Common myeloid progenitor, CD34-positive (primary cell): Measurements from ENCODE around the gene PCNT.

Source experiments
- CTCF ChIA-PET: fragments of 350-600 bp; sonication (Branson Sonifier 250); formaldehyde crosslinking; loops from one replicate; lab custom pipeline; 2021; ENCODE audit warnings: antibody characterized with exemption; lab: Charles Lee
- POLR2A ChIA-PET: fragments of 350-600 bp; sonication (Branson Sonifier 250); formaldehyde crosslinking; loops from one replicate; lab custom pipeline; 2021; ENCODE audit warnings: antibody characterized with exemption; lab: Charles Lee
- DNase-seq, 3 donors: peaks; one replicate each; pipeline versions ENCODE4 v3.0.0 to v3.0.0-alpha.2; 2013
- H3K27ac ChIP-seq, 2 experiments: 1 replicate in 1 of 2; 2 replicates in 1 of 2; pipeline ENCODE4 v1.7.0; 2013; ENCODE audit warnings: inconsistent platforms in 2 of 2, low read length in 2 of 2, mild to moderate bottlenecking in 2 of 2, low read depth in 1 of 2, moderate library complexity in 1 of 2; ENCODE audit not compliant: severe bottlenecking in 2 of 2, insufficient read depth in 1 of 2, poor library complexity in 1 of 2
- H3K27me3 ChIP-seq, 5 experiments: replicated peaks in 2 of 5; 1 replicate in 3 of 5; 2 replicates in 2 of 5; pipeline versions ENCODE4 v1.6.1 to v1.7.0; 2013; ENCODE audit warnings: low read length in 4 of 5, mild to moderate bottlenecking in 2 of 5, moderate library complexity in 2 of 5, inconsistent platforms in 1 of 5; ENCODE audit not compliant: insufficient read depth in 5 of 5, control insufficient read depth in 4 of 5
- H3K36me3 ChIP-seq, 4 experiments: 1 replicate in 2 of 4; 2 replicates in 2 of 4; pipeline versions ENCODE4 v1.6.1 to v1.7.0; 2013; ENCODE audit warnings: low read length in 3 of 4, control low read depth in 1 of 4, mild to moderate bottlenecking in 1 of 4; ENCODE audit not compliant: control insufficient read depth in 4 of 4, insufficient read depth in 4 of 4
- H3K4me1 ChIP-seq, 4 experiments: 1 replicate in 3 of 4; 2 replicates in 1 of 4; pipeline versions ENCODE4 v1.6.1 to v1.7.1; 2013; ENCODE audit warnings: low read length in 3 of 4, mild to moderate bottlenecking in 3 of 4, control low read depth in 1 of 4, inconsistent platforms in 1 of 4, moderate library complexity in 1 of 4; ENCODE audit not compliant: control insufficient read depth in 4 of 4, insufficient read depth in 4 of 4; ENCODE audit errors: control extremely low read depth in 1 of 4
- H3K4me3 ChIP-seq, 7 experiments: 1 replicate in 4 of 7; 2 replicates in 3 of 7; pipeline versions ENCODE4 v1.5.1 to v1.7.0; 2013; ENCODE audit warnings: mild to moderate bottlenecking in 7 of 7, low read length in 6 of 7, moderate library complexity in 6 of 7, inconsistent platforms in 2 of 7, low read depth in 2 of 7, control low read depth in 1 of 7; ENCODE audit not compliant: insufficient read depth in 4 of 7, control insufficient read depth in 1 of 7; ENCODE audit errors: extremely low read depth in 1 of 7
- H3K9me3 ChIP-seq, 5 experiments: 1 replicate in 4 of 5; 2 replicates in 1 of 5; pipeline versions ENCODE4 v1.6.1 to v1.7.1; 2013; ENCODE audit warnings: low read length in 4 of 5, mild to moderate bottlenecking in 2 of 5, inconsistent platforms in 1 of 5, low read depth in 1 of 5, moderate library complexity in 1 of 5; ENCODE audit not compliant: control insufficient read depth in 4 of 5, insufficient read depth in 2 of 5; ENCODE audit errors: control extremely low read depth in 1 of 5
- WGBS: methylation state at CpG from one replicate; pipeline ENCODE4 v1.1.5; 2013; ENCODE audit not compliant: insufficient coverage; 5-methylcytosine and 5-hydroxymethylcytosine counted together

The PCNT gene

GRCh38 chr21:46471514-46471913 is 147.6 kb downstream of the PCNT start:
- H3K27me3 ChIP-seq, result no peaks in the 10 kb centered on the region
- peaks cover 10 to 34% (median 23%) of the 10 kb centered on the region in 4 experiments for H3K4me1 ChIP-seq
- no peak for DNase-seq
- no peaks in the 10 kb centered on the region for H3K9me3 ChIP-seq
- ChIA-PET CTCF (interaction anchor here (1.1 to 1.2 kb wide), 3 partner anchors 12 to 46 kb away, joined by 3 to 4 read pairs (median 4); partner anchors contain the start of gene DIP2A), POLR2A (no interaction called here)
- H3K4me3 ChIP-seq, result peak overlapping the region in 1 of 7 experiments; percentile 9
- WGBS, result 100% methylated on average over 1 of the region's 1 CpG
- H3K36me3 ChIP-seq, result peaks cover 2 to 8% (median 4%) of the 10 kb centered on the region in 4 experiments
- no peak overlapping the region for H3K27ac ChIP-seq

- H3K27me3 ChIP-seq, result no peaks in the 10 kb centered on the region
- ChIA-PET CTCF (interaction anchor here (1.0 to 1.2 kb wide), 4 partner anchors 13 to 167 kb away, joined by 3 to 4 read pairs (median 4); partner anchors contain the start of gene DIP2A), POLR2A (interaction anchor here (1.2 kb wide), 1 partner anchor 14 kb away, joined by 5 read pairs; the partner anchor contains the start of gene DIP2A)
- H3K4me1 ChIP-seq, result peaks cover 10 to 34% (median 23%) of the 10 kb centered on the region in 4 experiments
- 50% methylated on average over 6 of the region's 6 CpGs for WGBS
- peak; percentile 29 to 68 (median 57) for DNase-seq
- H3K36me3 ChIP-seq, result peaks cover 2 to 10% (median 7%) of the 10 kb centered on the region in 4 experiments
- no peak overlapping the region for H3K27ac ChIP-seq
- H3K4me3 ChIP-seq, result peak overlapping the region in 1 of 7 experiments; percentile 47
- no peaks in the 10 kb centered on the region for H3K9me3 ChIP-seq
Measured at GRCh38 chr21:46472246-46472645, 148.3 kb downstream of the PCNT start.

DNA sequence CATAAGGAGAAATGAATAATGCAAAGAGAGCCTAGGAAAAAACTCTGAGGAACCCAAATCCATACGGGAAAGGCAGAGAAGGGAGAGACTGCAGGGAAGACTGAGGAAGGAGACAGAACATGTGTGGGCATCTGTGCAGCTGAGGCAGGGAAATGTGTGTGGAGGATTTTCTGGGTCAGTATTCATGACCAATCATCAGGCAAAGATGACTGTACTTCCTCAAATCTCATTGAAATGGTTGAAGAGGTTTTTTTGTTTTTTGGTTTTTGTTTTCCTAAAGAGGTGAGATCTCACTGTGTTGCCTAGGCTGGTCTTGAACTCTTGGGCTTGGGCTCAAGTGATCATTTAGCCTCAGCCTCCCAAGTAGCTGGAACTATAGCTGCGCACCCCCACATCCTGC is 150.4 kb downstream of the PCNT start:
- POLR2A ChIA-PET, result interaction anchor here (0.6 kb wide), 1 partner anchor 9 kb away, joined by 3 read pairs; no protein-coding TSS in a partner anchor
- Histone ChIP-seq H3K27ac (no peak overlapping the region), H3K36me3 (peaks cover under 1 to 9% (median 7%) of the 10 kb centered on the region in 4 experiments), H3K4me1 (peaks cover 10 to 34% (median 23%) of the 10 kb centered on the region in 4 experiments), H3K4me3 (no peak overlapping the region), H3K27me3 (no peaks in the 10 kb centered on the region), H3K9me3 (no peaks in the 10 kb centered on the region)
- peak in 2 of 3 donors; percentile 31 to 36 for DNase-seq
- CTCF ChIA-PET, result interaction anchor here (1.2 kb wide), 1 partner anchor 16 kb away, joined by 3 read pairs; no protein-coding TSS in a partner anchor
- 100% methylated on average over 2 of the region's 2 CpGs for WGBS

- Histone ChIP-seq H3K27me3 (no peaks in the 10 kb centered on the region), H3K9me3 (no peaks in the 10 kb centered on the region), H3K27ac (no peak overlapping the region), H3K36me3 (peaks cover 0 to 12% (median 6%) of the 10 kb centered on the region in 4 experiments), H3K4me1 (peaks cover 10 to 34% (median 23%) of the 10 kb centered on the region in 4 experiments), H3K4me3 (no peak overlapping the region)
- WGBS, result no CpG with 5 or more reads among the region's 1 CpG
- DNase-seq, result no peak
- CTCF ChIA-PET, result interaction anchor here (0.8 kb wide), 1 partner anchor 55 kb away, joined by 3 read pairs; no protein-coding TSS in a partner anchor
- POLR2A ChIA-PET, result no interaction called here
Measured at GRCh38 chr21:46475296-46475695, 151.3 kb downstream of the PCNT start.

GRCh38 chr21:46477765-46478164 is 153.8 kb downstream of the PCNT start:
- POLR2A ChIA-PET, result no interaction called here

GRCh38 chr21:46478910-46479309 is 155.0 kb downstream of the PCNT start:
- ChIA-PET CTCF (interaction anchor here (1.9 kb wide), 1 partner anchor 22 kb away, joined by 4 read pairs; no protein-coding TSS in a partner anchor), POLR2A (interaction anchor here (0.6 kb wide), 1 partner anchor 24 kb away, joined by 6 read pairs; no protein-coding TSS in a partner anchor)
- WGBS, result 100% methylated on average over 2 of the region's 2 CpGs

More at GRCh38 chr21:46477765-46478164, 153.8 kb downstream of the PCNT start:
- no peaks in the 10 kb centered on the region for H3K27me3 ChIP-seq
- H3K4me3 ChIP-seq, result no peak overlapping the region
- no peaks in the 10 kb centered on the region for H3K9me3 ChIP-seq
- CTCF ChIA-PET, result no interaction called here
- peaks cover 0 to 19% (median 11%) of the 10 kb centered on the region in 4 experiments for H3K36me3 ChIP-seq
- no peak for DNase-seq
- 95% methylated on average over 7 of the region's 7 CpGs for WGBS
- H3K27ac ChIP-seq, result no peak overlapping the region
- H3K4me1 ChIP-seq, result peaks cover 1 to 13% (median 7%) of the 10 kb centered on the region in 4 experiments

GRCh38 chr21:46480466-46480865 is 156.5 kb downstream of the PCNT start:
- no peaks in the 10 kb centered on the region for H3K9me3 ChIP-seq
- no peaks in the 10 kb centered on the region for H3K27me3 ChIP-seq
- no peak for DNase-seq
- H3K4me3 ChIP-seq, result no peak overlapping the region
- ChIA-PET CTCF (interaction anchor here (1.9 kb wide), 1 partner anchor 20 kb away, joined by 4 read pairs; no protein-coding TSS in a partner anchor), POLR2A (no interaction called here)
- peaks cover 0 to 2% (median 0%) of the 10 kb centered on the region in 4 experiments for H3K4me1 ChIP-seq
- WGBS, result 97% methylated on average over 5 of the region's 5 CpGs
- peaks cover 0 to 21% (median 14%) of the 10 kb centered on the region in 4 experiments for H3K36me3 ChIP-seq
- no peak overlapping the region for H3K27ac ChIP-seq

More at GRCh38 chr21:46478910-46479309, 155.0 kb downstream of the PCNT start:
- Histone ChIP-seq H3K4me3 (no peak overlapping the region), H3K27me3 (no peaks in the 10 kb centered on the region), H3K27ac (no peak overlapping the region), H3K4me1 (peaks cover 0 to 11% (median 5%) of the 10 kb centered on the region in 4 experiments), H3K36me3 (peaks cover 0 to 19% (median 12%) of the 10 kb centered on the region in 4 experiments), H3K9me3 (no peaks in the 10 kb centered on the region)
- no peak for DNase-seq
